CD4-positive, alpha-beta T cell treated with Interleukin-4 for 4 hours (primary cell): ENCODE results near the gene WEE1.
"Not testable (repeated sequence)": the region's sequence is repeated elsewhere in the genome, so short reads cannot be mapped to it uniquely, and the experiment has no call there.

Source experiments
- DNase-seq: peaks from one replicate; pipeline ENCODE4 v3.0.0-alpha.2; 2020

The WEE1 gene

DNA sequence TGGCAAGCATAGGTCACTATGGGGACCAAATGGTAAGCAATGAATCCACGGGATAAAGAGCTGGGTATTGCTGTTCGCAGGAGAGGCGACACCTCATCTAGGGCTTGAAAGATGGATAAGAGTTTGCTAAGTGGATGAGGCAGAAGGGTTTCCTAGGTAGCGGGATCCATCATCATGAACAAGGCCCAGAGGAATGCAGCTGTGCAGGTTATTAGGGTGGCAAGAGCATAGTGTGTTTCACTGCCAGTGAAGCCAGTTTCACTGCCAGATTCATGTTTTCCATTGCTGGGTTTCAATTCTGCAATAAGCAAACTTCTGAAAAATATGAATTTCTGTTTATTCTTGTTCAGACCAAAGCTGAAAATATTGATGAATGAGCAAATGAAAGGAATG lies 27.2 kb downstream of the WEE1 start:
- DNase-seq = no peak

- peak; percentile 78 for DNase-seq
These were observed 27.8 kb downstream of the WEE1 start for GRCh38 chr11:9601037-9601875.

DNA sequence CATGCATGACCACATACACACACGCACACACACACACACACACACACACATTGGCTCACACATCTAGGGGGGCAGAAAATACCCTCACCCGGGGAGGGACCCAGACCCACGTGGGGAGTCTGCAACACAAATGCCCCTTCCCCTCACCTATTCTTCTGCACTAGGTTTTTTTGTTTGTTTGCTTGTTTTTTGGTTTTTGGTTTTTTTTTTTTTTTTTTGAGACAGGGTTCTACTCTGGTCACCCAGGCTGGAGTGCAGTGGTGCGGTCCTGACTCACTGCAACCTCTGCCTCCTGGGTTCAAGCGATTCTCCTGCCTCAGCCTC lies 28.4 kb downstream of the WEE1 start:
- DNase-seq = no peak

- DNase-seq = not testable (repeated sequence)
These were observed 29.7 kb downstream of the WEE1 start for GRCh38 chr11:9603214-9603613.

DNA sequence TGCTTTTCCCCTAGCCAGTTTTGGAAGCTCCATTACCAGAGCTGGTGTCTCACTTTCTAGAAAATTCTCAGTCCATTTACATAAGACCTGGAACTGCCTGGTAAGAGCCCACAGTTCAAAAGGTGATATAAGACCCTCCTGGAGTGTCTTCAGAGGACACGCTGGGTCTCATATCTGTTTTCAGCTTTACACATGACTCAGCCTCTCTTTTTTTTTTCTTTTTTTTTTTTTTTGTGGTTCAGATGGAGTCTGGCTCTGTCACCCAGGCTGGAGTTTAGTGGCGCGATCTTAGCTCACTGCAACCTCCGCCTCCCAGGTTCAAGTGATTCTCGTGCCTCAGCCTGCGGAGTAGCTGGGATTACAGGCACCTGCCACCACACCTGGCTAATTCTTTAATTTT lies 30.7 kb downstream of the WEE1 start:
- DNase-seq = no peak

- DNase-seq = no peak
These were observed 32.3 kb downstream of the WEE1 start for GRCh38 chr11:9605742-9606141.

DNA sequence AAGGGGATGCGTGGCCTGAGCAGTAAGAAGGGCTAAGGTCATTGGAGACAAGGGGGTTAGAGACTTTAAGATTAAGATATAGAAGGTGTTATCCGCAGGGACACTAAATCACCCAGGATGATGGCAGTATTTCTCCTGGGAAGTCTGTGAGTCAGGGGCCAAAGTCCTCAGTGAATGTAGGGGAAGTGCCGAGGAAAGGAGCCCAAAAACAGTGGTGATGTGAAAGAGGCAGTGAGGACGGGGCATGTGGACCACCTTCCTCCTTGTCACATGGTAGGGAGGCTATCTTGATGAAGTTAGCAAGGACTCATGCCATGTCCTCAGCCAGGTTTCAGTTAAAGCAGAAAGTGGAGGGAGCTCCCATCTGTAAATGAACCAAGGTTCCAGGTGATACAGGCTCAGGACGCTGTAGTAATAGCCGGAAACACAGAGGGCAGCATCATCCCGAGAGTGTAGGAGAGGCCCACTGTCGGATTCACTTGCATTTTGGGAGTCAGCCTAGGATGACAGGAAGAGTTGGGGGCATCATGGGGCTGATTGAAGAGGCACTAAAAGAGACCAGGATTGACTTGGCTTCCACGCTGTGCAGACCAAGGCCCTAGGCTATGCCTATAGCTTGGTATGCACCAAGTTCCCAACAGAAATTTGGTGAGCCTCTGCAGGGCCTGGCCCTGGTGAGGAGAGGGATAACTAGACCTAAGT lies 33.5 kb downstream of the WEE1 start:
- no peak for DNase-seq

- no peak for DNase-seq
These were observed 34.0 kb downstream of the WEE1 start for GRCh38 chr11:9607511-9607899.

GRCh38 chr11:9609002-9609759 lies 35.7 kb downstream of the WEE1 start:
- DNase-seq = no peak

DNA sequence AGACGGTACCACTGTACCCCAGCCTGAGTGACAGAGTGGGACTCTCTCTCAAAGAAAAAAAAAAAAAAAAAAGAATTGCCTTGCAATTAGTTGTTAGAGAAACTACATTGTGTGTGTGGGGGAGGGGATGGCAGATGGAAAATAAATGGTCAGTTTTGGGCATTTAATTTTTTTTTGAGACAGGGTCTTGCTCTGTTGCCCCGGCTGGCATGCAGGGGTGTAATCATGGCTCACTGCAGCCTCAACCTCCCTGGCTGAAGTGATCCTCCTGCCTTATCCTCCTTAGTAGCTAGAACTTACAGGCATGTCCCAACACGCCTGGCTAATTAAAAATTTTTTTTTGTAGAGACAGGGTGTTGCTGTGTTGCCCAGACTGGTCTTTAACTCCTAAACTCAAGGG lies 36.4 kb downstream of the WEE1 start:
- DNase-seq = no peak

- DNase-seq = peak; percentile 87
These were observed 39.8 kb downstream of the WEE1 start for GRCh38 chr11:9613118-9613829.

GRCh38 chr11:9613830-9614762 lies 40.6 kb downstream of the WEE1 start:
- DNase-seq = peak; percentile 91

- DNase-seq = peak; percentile 11
These were observed 41.6 kb downstream of the WEE1 start for GRCh38 chr11:9615031-9615451.

DNA sequence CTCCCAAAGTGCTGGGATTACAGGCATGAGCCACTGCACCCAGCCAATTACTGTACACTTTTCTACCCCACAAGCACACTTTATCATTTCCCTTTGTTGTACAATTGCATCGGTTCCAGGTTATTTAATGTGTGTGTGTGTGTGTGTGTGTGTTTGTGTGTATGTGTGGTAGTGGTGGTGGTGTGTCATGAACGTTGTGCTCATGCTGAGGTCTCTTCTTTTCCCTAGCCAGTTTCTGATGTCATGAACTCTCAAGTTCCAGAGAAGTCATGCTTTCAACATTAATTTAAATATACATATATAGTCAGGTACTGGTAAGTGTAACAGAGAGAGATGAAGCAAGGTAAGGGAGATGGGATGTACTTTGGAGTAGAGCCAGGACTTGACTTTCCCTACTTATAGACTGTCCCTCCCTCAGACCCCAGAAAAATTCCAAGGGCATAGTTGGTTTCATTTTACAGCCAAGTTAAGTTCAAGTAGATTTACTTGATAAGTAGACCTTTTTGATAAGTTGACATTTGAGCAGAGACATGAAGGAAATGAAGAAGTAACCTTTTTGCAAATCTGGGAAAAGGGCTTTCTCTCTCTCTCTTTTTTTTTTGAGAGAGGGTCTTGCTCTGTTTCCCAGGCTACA lies 42.7 kb downstream of the WEE1 start:
- no peak for DNase-seq

DNA sequence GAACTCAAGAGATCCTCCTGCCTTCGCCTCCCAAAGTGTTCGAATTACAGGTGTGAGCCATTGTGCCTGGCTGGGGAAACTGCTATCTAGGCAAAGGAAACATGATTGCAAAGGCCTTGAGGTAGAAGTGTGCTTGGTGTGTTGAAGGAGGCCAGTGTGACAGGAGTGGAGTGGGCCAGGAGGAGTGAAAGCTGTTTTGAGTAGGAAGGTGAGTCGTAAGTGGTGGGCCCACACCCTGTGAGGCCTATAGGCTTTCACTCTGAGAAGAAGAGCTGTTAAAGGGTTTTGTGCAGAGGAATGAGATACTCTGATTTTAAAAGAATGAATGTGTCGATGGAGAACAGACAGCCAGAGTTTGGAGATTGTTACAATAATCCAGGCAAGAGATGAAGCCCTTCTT lies 43.4 kb downstream of the WEE1 start:
- no peak for DNase-seq

DNA sequence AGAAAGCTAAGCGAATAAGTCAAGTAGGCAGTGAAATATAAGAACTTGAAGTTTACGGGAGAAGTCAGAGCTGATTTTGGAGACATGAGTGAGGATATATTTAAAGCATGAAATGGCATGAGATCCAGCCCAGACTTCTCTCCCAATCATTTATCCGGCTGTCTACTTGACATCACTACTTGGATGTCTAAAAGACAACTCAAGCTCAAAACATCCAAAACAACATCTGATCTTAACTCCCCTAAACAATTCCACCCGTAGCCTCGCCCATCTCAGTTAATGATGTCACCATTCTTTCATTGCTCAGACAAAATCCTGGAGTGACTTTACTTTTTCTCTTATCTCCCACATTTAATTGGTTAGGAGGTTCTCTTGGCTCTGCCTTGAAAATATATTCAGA lies 44.5 kb downstream of the WEE1 start:
- DNase-seq = no peak

- DNase-seq = no peak
These were observed 45.5 kb downstream of the WEE1 start for GRCh38 chr11:9619004-9619403.

DNA sequence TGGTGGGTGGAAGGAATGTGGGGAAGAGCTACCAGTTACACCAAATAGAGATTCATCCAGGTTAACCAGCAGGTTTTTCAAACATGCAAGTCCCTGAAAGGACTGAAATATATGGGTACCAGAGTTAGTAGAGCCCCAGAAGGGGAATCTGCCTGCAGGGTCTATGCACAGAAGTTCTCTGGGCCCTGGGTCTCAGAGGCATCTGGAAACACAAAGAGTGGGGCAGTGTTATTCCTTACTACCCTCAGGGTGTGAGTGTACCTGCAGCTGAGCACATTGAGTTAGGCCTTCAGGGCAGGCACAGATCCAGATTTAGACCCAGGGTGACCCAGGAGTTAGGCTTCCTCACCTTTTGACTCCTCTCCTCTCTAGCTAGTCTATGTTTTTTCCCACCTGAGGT lies 46.5 kb downstream of the WEE1 start:
- DNase-seq = no peak

DNA sequence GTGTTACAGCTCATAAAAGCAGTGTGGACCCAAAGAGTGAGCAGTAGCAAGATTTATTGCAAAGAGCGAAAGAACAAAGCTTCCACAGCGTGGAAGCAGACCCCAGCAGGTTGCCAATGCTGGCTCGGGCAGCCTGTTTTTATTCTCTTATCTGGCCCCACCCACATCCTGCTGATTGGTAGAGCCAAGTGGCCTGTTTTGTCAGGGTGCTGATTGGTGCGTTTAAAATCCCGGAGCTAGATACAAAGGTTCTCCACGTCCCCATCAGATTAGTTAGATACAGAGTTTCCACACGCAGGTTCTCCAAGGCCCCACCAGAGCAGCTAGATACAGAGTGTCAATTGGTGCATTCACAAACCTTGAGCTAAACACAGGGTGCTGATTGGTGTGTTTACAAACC lies 48.9 kb downstream of the WEE1 start:
- not testable (repeated sequence) for DNase-seq

DNA sequence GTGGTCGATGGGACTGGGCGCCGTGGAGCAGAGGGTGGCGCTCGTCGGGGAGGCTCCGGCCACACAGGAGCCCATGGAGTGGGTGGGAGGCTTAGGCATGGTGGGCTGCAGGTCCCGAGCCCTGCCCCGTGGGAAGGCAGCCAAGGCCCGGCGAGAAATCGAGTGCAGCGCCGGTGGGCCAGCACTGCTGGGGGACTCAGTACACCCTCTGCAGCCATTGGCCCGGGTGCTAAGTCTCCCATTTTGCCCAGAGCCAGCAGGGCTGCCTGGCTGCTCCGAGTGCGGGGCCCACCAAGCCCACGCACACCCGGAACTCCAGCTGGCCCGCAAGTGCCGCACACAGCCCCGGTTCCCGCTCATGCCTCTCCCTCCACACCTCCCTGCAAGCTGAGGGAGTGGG lies 49.6 kb downstream of the WEE1 start:
- not testable (repeated sequence) for DNase-seq

- DNase-seq = no peak
These were observed 51.0 kb downstream of the WEE1 start for GRCh38 chr11:9624448-9624847.

DNA sequence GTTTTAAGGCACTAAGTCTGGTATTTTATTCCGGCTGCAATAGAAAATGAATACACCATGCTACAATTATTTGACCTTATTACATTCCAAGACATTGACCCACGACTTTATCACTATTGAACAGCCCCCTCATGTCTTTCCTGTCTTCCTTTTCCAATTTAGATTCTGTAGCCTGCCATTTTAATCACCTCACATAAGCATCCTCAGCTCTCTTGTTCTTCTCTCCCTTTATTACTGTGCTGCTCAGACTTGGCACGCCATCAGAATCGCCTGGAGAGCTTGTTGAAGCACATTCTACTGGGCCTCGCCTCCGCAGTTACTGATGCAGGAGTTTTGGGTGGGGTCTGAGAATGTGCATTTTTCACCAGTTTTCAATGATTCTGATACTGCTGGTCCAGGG lies 51.7 kb downstream of the WEE1 start:
- no peak for DNase-seq
